Fibroblast of villous mesenchyme (primary cell): ENCODE data around the gene PAFAH1B2. TPM values are rescaled to one million over a fixed set of nuclear protein-coding genes. Genes with fewer than 3 reads are reported as not detected.

Experiments used
- DNase-seq: peaks from one replicate; pipeline ENCODE4 v3.0.0-alpha.2; 2010; ENCODE audit warnings: low read depth
- H3K4me3 ChIP-seq: 2 replicates; pipeline ENCODE4 v1.5.1; 2011; ENCODE audit warnings: low read depth, mild to moderate bottlenecking, low read length
- CTCF ChIP-seq: IDR thresholded peaks from 2 replicates; pipeline ENCODE4 v1.5.1; 2012; ENCODE audit warnings: low read depth, mild to moderate bottlenecking, low read length; ENCODE audit not compliant: insufficient read depth
- total RNA-seq: library from RNA; depleted of rRNA; stranded (reverse); fragments of >200 nt; gene quantifications from 2 replicates; pipeline ENCODE4 v1.2.3, GENCODE V29; 2012

PAFAH1B2 gene
- total RNA-seq, 1 donor, result 200 TPM

GRCh38 chr11:117169736-117170135 is 25.6 kb downstream of the PAFAH1B2 start:
- no peak for TF ChIP-seq CTCF

GRCh38 chr11:117170210-117170609 is 26.1 kb downstream of the PAFAH1B2 start:
- DNase-seq, result peak; percentile 58
- no peak overlapping the region for H3K4me3 ChIP-seq
- no peak for TF ChIP-seq CTCF

More at GRCh38 chr11:117169736-117170135, 25.6 kb downstream of the PAFAH1B2 start:
- DNase-seq, result no peak
- no peak overlapping the region for H3K4me3 ChIP-seq

- no peak for TF ChIP-seq CTCF
- no peak for DNase-seq
- no peak overlapping the region for H3K4me3 ChIP-seq
Observed at GRCh38 chr11:117171007-117171403, 26.9 kb downstream of the PAFAH1B2 start.

GRCh38 chr11:117171404-117172061 is 27.4 kb downstream of the PAFAH1B2 start:
- TF ChIP-seq CTCF, result no peak
- peak; percentile 24 for DNase-seq
- no peak overlapping the region for H3K4me3 ChIP-seq

GRCh38 chr11:117172724-117173421 is 28.8 kb downstream of the PAFAH1B2 start:
- H3K4me3 ChIP-seq, result no peak overlapping the region
- peak; percentile 87 for DNase-seq
- no peak for TF ChIP-seq CTCF

- no peak for DNase-seq
Observed at GRCh38 chr11:117175104-117175503, 31.0 kb downstream of the PAFAH1B2 start.

More at GRCh38 chr11:117175104-117175503, 31.0 kb downstream of the PAFAH1B2 start:
- no peak for TF ChIP-seq CTCF
- H3K4me3 ChIP-seq, result no peak overlapping the region
